Measurements from ENCODE around the gene ZSCAN10.
"Not testable (repeated sequence)": the region's sequence is repeated elsewhere in the genome, so short reads cannot be mapped to it uniquely, and the experiment has no call there.

The ZSCAN10 gene

DNA sequence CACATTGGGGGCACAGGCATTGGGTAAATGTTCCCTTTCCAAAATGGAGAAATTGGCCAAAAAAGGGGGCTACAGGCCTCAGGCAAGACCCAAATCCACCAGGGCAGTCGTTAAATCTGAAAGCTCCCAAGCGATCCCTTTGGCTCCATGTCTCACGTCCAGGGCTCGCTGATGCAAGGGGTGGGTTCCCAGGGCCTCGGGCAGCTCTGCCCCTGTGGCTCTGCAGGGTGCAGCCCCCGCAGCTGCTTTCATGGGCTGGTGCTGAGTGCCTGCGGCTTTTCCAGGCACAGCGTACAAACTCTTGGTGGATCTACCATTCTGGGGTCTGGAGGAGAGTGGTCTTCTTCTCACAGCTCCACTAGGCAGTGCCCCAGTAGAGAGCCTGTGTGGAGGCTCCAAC, 15.7 kb downstream of the ZSCAN10 start:
- DNase-seq = not testable (repeated sequence)

DNA sequence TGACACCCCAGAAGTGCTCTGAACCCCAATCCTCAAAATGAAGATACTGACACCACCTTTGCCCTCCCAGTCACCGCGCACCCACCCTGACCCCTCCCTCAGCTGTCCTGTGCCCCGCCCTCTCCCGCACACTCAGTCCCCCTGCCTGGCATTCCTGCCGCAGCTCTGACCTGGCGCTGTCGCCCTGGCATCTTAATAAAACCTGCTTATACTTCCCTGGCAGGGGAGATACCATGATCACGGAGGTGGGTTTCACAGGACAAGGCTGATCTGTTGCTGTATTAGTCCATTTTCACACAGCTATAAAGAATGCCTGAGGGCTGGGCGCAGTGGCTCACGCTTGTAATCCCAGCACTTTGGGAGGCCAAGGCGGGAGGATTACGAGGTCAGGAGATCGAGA, 17.1 kb downstream of the ZSCAN10 start:
- DNase-seq = not testable (repeated sequence)

DNA sequence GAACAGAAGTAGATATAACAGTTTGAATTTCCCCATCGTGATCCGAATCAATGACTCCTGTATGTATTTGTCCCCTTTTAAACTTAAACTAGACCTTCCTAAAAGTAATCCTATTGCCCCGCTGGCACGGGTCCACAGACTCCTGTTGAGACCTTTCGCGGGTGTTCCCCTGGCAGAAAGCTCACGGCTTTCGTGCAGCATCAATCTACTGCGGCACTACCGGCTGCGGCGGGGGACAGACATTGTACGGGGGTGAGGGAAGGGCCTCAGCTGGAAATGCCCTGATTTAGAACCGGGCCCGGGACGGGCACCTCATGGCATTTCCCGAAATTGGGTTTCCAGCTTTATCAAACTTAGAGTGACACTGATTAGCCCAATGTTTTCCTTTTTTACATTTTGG, 19.1 kb downstream of the ZSCAN10 start:
- no peak for DNase-seq

DNA sequence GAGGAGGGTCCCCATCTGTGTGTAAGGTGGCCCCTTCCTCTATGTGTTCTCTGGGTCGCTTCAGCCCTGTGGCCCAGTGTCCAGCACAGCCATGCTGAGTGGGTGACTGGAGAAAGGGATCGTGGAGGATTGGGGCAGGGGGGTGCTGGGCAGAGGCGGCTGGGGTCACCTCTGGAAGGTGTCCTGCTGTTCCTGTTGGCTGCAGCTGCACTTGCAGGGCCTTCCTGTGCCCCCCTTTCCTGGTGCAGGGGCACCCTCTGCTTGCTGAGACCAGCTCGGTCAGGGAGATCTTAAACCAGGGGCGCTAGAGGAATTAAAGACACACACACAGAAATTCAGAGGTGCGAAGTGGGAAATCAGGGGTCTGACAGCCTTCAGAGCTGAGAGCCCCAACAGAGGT, 22.5 kb downstream of the ZSCAN10 start:
- no peak for DNase-seq

DNA sequence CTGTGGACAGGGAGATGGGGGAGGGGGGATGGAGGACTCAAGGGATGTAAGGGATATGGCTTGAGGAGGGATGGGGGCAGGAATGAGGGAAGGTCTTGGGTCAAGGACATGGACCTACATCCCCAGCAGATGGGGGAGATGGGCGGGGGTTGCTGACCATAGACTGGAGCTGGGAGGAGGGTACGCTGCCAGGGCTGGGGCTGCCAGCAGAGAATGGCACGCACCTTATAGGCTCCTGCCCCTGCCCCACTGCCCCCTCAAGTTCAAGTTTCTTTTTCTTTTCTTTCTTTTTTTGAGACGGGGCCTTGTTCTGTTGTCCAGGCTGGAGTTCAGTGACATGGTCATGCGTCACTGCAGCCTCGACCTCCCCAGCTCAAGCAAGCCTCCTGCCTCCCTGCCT, 23.1 kb downstream of the ZSCAN10 start:
- DNase-seq = not testable (repeated sequence)

DNA sequence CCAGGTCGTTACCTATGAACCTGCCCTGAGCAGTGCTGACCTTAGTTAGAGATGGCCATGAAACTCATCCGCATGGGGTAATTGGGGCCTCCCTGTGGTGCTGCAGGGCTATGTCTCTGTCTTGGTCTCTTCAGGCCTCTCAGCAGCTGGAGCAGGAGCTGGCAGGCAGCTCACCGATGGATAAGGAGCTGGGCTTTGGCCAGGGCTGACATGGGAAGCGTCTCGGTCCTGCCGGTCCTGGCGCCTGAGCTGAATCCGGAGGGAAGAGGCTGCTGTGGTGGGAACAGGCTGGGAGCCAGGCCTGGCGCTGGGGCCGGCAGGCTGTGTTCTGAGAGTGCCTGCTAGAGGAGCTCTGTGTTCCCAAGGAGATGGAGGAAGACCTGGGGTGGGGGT, 23.6 kb downstream of the ZSCAN10 start:
- no peak for DNase-seq

DNA sequence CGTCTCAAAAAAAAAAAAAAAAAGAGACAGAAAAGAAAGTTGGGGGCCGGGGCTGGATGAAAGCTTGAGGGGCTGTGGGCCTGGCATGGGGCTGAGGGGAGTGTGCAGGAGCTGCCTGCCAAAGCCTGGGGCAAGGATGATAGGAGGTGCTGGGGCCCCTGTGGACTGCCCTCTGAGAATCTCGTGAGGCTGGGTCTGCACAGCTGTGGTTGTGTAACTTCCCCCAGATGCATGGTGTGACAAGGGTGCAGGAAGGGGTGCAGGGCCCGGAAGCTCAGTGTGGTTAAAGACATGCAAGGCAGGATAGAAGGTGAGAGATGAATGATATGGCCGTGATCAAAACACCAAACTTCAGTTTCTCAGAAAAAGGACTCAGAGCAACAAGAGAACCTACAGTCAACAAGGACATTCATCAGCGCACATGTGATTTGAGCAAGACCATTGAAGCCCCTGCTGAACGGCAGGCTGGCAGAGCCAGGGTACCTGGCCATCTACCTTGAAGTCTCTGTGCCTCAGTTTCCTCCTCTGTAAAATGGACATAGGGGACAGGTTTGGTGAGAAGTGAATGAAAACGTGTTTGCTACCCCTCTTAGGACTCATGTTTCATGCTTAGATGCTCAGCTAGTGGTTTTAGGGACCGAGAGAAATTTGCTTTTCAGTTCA, 24.1 kb downstream of the ZSCAN10 start:
- no peak for DNase-seq

DNA sequence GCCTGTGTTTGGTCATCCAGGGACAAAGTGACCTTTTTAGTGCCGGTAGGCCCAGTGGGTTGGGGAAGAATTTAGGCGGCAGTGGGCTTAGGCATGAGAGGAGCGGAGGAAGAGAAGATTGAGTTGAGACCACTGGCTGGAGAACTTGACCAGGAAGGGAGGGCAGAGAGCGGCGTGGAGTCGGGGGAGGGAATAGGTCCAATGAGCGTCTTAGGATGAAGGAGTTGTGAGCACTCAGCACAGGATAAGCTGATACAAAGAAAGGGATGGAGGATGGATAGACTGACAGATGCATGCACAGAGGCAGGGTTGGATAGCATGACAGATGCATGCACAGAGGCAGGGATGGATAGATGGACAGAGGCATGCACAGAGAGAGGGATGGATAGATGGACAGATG, 25.6 kb downstream of the ZSCAN10 start:
- no peak for DNase-seq

DNA sequence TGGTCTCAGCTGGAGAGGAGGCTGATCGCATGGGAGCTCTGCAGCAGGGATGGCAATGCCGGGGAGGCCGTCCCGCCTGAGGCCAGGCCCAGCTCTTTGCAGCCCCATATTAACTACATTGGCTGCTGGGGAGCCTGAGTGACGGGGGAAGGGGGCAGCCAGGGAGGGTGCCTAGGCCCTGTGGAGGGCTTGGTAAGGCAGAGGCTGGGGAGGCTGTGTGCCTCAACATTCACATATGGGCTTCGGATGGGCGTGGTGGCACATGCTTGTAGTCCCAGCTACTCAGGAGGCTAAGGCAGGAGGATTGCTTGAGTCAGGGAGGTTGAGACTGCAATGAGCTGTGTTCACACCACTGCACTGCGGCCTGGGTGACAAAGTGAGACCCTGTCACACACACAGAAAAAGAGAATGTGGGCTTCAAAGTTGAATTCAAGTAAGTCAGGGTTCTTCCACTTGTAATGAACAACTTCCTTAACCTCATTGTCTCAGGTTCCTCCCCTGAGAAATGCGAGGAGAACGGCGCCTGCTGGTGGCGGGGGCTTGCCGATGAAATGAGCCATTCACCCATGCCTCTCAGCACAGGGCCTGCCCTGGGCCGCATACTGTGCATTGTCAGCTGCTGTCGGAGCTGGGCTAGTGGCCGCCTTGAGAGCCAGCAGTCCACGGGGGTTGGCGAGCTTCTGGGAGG, 26.4 kb downstream of the ZSCAN10 start:
- not testable (repeated sequence) for DNase-seq

DNA sequence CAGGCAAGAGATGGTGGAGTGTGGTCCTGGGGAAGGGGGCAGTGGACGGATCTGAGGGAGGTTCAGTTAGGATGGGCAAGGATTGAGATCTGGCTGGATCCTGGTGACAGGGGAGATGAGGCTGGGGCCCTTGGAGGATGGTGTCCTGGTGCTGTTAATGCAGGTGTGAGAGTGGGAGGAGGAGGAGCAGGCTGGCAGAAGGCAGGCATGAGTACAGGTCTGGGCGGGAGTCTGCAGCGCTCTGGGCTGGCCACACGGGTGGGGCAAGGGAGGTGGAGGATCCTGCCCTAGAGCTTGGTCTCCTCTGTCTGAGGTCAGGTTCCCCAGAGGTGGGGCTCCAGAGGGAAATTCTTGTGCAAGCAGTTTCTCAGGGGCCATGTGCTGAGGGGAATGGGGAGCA, 26.9 kb downstream of the ZSCAN10 start:
- DNase-seq = not testable (repeated sequence)

DNA sequence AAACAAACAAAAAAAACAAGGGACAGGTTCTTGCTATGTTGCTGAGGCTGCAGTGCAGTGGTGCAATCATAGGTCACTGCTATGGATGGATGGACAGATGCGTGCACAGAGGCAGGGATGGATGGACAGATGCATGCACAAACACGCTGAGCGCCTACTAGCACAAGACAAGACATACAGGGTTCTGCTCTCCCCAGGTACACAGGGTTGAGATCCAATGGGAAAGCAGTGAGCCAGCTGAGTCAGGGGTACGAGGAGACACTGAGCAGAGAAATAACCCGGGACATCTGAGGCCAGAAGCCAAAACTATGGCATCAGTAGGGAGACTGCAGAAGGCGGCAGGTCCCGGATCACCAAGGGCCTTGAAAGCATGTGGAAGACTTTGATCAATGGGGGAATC, 27.4 kb downstream of the ZSCAN10 start:
- no peak for DNase-seq

DNA sequence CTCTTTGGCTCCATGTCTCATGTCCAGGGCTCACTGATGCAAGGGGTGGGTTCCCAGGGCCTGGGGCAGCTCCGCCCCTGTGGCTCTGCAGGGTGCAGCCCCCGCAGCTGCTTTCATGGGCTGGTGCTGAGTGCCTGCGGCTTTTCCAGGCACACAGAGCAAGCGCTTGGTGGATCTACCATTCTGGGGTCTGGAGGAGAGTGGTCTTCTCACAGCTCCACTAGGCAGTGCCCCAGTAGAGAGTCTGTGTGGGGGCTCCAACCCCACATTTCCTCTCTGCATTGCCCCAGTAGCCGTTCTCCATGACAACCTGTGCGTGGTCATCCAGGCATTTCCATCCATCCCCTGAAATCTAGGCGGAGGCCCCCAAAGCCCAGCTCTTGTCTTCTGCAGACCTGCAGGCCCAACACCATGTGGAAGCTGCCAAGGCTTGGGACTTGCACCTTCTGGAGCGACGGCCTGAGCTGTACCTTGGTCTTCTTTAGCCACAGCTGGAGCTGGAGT, 28.4 kb downstream of the ZSCAN10 start:
- DNase-seq = no peak

DNA sequence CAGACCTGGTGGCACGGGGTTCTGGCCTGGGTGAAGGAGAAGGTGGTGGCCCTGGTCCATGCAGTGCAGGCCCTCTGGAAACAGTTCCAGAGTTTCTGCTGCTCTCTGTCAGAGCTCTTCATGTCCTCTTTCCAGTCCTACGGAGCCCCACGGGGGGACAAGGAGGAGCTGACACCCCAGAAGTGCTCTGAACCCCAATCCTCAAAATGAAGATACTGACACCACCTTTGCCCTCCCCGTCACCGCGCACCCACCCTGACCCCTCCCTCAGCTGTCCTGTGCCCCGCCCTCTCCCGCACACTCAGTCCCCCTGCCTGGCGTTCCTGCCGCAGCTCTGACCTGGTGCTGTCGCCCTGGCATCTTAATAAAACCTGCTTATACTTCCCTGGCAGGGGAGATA, 29.9 kb downstream of the ZSCAN10 start:
- not testable (repeated sequence) for DNase-seq

DNA sequence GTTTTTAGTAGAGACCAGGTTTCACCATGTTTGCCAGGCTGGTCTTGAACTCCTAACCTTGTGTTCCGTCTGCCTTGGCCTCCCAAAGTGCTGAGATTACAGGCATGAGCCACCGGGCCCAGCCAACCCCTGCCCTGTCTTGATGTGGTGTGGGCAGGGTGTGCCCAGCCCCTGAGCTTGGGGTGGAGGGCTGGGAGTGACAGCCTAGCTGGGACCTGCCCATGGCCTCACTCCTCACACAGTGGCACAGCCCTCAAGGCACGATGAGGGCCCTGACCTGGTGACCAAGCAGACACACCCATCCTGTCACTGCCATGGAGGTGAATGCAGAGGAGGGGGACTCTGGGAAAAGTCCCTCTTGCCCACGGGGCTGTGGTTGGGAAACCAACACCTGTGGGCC, 30.6 kb downstream of the ZSCAN10 start:
- DNase-seq = no peak

DNA sequence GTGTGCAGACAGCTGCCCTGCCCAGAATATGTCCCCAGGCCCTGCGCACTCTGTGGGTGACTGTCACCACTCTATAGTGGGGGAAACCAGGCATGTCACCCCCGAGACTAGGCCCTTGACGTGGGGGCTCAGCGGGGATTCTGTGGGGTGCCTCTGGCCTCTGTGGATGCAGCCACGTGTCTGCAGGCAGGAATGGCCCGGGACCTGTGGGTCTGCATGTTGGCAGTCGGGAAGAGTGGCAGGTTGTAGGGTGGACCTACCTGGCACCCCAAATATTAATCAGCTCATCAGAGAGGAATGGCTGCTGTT, 32.7 kb downstream of the ZSCAN10 start:
- no peak for DNase-seq

DNA sequence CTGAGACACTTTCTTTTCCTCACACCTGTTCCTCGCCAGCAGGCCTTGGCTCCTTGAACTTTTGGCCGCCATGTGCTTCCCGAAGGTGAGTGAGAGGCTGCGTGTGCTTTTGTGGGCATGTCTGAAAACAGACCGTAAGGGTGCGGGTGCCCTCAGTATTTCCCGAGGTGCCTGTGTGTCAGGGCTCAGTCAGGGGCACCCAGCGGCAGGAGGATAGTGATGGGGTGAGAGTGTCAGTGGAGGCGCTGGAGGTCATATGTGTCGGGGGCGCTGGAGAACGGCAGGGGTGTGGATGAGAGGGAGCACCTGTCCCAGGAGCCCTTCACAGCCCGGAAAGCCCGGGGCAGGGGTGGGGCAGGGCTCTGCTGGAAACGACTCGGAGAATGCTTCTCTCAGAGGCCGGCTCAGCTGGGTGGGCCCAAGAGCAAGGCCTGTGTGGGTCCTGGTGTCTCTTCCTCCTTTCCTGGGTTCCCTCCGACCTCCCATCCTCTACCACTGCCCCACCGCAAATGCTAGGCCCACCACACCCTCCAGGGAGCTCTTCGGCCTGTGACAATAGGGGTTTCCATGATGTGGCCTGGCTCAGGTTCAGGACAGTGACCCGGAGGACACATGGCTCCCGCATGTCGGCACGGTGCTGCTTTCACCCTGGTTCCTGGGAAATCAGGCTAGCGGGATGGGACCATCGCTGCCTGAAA, 33.2 kb downstream of the ZSCAN10 start:
- no peak for DNase-seq

DNA sequence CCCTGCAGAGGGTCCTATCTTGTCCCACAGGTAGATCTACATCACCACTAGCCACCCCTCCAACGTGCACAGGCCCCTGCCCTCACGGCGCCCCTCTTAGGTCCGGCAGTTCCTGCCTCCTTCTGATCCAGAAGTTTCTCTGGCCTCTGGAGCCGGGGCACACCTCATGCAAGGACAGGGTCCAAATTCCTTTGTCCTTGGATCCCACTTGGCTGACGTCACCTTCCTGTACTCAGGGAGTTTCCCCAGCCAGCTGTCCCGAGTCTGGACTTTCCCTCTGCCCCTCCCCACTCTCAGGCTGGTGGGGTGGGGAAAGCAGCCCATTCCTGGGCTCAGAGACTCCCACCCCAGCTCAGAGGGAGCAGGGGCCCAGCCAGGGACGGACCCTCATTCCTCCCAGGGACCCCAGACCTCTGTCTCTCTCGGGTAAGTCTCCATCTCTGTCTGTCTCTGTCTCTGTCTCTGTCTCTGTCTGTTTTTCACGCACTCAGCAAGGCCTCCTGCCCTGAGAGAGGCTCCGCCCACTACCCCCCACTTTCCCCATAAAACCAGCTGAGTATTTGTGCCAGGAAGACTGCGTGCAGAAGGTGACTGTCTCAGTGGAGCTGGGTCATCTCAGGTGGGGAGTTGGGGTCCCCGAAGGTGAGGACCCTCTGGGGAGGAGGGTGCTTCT, 33.9 kb downstream of the ZSCAN10 start, which contains the start of gene IL32:
TSS of gene IL32 (plus strand) at position 572 of the 673 bp plus-strand sequence. CDS start 172 bp downstream, outside the sequence.
- peak; percentile 80 for DNase-seq

DNA sequence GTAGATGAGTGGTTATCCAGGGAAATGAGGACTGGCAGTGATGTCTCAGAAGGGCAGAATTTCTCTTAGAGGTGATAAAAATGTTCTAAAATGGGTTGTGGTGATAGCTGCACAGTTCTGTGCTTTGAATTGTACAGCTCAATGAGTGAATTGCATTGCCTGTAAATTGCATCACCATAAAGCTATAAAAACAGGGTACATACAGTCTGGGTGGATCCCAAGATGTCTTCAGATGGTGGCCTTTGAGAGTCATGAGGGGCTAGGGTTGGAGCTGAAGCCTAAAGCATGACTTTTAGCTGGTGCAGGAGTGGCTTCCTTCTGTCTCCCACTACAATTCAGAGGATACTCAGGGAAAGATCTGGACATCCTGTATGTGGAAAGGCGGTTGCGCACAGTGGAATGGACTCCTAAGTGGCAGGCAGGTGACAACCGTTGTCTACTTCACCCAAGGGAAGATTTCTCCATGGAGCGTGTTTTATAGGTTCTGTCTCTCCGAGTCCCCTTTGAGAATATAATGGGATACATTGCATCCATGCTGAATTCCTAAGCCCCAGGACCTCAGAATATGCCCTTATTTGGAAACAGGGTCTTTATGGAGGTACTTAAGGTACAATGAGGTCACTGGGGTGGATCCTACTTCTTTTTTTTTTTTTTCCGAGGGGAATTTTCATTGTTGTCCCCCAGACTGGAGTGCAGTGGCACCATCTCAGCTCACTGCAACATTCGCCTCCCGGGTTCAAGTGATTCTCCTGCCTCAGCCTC, 35.3 kb downstream of the ZSCAN10 start:
- no peak for DNase-seq

DNA sequence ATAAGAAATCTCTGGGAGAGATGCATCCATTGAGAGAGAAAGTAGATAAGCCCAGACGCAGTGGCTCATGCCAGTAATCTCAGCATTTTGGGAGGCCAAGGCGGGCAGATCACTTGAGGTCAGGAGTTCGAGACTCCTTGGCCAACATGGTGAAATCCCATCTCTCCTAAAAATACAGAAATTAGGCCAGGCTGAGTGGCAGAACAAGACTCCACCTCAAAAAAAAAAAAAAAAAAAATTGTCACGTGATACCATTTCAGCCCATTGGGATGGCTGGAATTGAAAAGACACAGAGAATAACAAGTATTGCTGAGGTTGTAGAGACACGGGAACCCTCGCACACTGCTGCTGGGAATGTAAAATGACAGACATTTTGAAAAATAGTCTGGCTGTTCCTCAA, 36.5 kb downstream of the ZSCAN10 start:
- no peak for DNase-seq

DNA sequence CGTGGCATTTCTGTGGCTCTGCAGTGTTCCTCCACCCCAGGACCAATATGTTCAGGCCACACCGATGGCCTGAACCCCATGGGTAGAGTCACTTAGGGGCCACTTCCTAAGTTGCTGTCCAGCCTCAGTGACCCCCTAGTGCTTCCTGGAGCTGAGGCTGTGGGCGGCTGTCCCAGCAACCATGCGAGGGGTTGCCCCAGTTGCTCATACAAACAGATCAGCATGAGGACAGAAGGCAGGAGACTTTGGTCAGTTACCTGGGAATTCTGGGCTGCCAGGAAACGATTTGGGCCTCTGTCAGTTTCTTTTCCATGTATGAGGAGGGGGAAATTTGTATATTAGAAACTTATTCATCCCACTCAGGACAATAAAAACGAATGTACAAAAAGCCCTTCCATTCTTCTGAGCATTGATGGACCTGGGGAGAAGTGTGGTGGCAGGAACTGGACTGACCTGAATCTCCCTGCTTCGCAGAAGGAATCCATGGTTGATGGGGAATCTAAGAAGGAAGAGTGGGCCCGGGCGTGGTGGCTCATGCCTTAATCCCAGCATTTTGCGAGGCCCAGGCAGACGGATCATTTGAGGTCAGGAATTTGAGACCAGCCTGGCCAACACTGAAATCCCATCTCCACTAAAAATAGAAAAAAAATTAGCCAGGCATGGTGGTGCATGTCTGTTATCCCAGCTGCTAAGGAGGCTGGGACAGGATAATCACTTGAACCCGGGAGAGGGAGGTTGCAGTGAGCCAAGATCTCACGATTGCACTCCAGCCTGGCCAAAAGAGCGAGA, 38.6 kb downstream of the ZSCAN10 start:
- DNase-seq = no peak

DNA sequence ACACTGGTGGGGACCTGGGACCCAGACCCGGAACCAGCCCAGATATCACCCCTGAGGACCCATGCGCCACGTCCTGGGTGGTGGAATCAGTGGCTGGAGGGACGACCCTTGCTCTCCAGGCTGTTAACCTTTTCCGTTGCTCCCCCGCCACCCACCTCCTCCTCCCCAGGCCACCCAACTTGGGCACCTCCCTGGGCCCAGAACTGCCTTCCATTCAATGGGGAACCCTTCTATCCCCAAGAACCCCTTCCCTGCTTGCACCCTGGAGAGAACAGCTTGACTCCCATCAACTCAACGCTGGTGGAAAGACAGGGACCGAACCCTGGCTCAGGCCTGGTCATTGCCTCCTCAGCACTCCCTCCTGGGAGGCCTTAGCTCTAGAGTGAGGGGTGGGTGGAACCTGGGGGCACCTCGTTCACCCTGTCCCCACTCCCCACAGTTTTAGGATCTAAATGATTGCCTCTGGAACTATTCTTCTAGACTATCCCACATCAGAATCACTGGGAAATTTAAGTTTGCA, 39.3 kb downstream of the ZSCAN10 start:
- DNase-seq = no peak
